OCI-LY1 (cell line): ENCODE data around the gene ZNF18.
"Not testable (repeated sequence)": the region's sequence is repeated elsewhere in the genome, so short reads cannot be mapped to it uniquely, and the experiment has no call there.

Experiments
- EZH2 ChIP-seq: fragments of 200-600 bp; sonication (generic), shearing (Covaris generic); IDR thresholded peaks from 2 replicates; pipeline ENCODE4 v1.8.0; 2017; ENCODE audit warnings: borderline replicate concordance, mixed run types, mild to moderate bottlenecking, antibody characterized with exemption, low read length, moderate library complexity, mixed read lengths
- TF ChIP-seq, protein P1 (sequence below): fragments of 200-600 bp; sonication (generic), shearing (Covaris generic); IDR thresholded peaks from 2 replicates; pipeline ENCODE4 v1.5.1; 2017; ENCODE audit warnings: mild to moderate bottlenecking, antibody characterized with exemption, low read length, moderate library complexity, mixed read lengths

DNA sequence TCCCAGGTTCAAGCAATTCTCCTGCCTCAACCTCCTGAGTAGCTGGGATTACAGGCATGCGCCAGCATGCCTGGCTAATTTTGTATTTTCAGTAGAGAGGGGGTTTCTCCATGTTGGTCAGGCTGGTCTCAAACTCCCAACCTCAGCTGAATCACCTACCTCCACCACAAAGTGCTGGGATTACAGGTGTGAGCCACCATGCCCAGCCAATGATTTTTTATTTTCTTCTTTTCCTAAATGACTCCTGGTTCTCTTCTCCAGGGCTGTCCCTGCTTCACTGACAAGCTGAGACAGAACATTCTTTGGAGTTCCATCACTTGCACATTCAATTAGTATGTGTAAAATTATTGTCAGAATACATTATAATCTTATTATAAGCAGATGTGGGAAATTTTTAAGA, 47.7 kb downstream of the ZNF18 start:
- TF ChIP-seq, protein P1, sequence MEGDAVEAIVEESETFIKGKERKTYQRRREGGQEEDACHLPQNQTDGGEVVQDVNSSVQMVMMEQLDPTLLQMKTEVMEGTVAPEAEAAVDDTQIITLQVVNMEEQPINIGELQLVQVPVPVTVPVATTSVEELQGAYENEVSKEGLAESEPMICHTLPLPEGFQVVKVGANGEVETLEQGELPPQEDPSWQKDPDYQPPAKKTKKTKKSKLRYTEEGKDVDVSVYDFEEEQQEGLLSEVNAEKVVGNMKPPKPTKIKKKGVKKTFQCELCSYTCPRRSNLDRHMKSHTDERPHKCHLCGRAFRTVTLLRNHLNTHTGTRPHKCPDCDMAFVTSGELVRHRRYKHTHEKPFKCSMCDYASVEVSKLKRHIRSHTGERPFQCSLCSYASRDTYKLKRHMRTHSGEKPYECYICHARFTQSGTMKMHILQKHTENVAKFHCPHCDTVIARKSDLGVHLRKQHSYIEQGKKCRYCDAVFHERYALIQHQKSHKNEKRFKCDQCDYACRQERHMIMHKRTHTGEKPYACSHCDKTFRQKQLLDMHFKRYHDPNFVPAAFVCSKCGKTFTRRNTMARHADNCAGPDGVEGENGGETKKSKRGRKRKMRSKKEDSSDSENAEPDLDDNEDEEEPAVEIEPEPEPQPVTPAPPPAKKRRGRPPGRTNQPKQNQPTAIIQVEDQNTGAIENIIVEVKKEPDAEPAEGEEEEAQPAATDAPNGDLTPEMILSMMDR: not testable (repeated sequence)
- not testable (repeated sequence) for TF ChIP-seq EZH2
